Measurements from ENCODE around the gene ELOA.
A peak's percentile ranks its signal among the peaks of the same experiment; 100 is the strongest.

- TF ChIP-seq CTCF (IDR thresholded peaks at IDR 0.05; ENCODE audit: insufficient read depth, low read depth, low read length) (peak; percentile 57), EZH2 (IDR thresholded peaks at IDR 0.05; ENCODE audit: insufficient read depth, low read length) (no peak)
Measured at GRCh38 chr1:23718482-23718881, 24.8 kb upstream of the ELOA start.

Measured in astrocyte (in vitro differentiated cells and primary cell).